IMR-90 (cell line): Measurements from ENCODE around the gene ATL2.

Experiments used
- BHLHE40 ChIP-seq: fragments of 150-350 bp; IDR thresholded peaks from 2 replicates; pipeline ENCODE4 v1.6.1; 2016; ENCODE audit warnings: mild to moderate bottlenecking, low read depth, low read length
- CHD1 ChIP-seq: IDR thresholded peaks from 2 replicates; pipeline ENCODE4 v1.6.1; 2012; ENCODE audit warnings: low read depth, low read length, improper control_type of control experiment
- MAFK ChIP-seq: IDR thresholded peaks from 2 replicates; pipeline ENCODE4 v1.6.1; 2012; ENCODE audit warnings: low read depth, low read length, improper control_type of control experiment
- MXI1 ChIP-seq: IDR thresholded peaks from 2 replicates; pipeline ENCODE4 v1.6.1; 2012; ENCODE audit warnings: low read depth, mild to moderate bottlenecking, low read length, moderate library complexity, borderline replicate concordance
- POLR2A ChIP-seq: IDR thresholded peaks from 2 replicates; pipeline ENCODE4 v1.6.1; 2012; ENCODE audit warnings: mild to moderate bottlenecking, low read depth, low read length
- SMC3 ChIP-seq: fragments of 150-350 bp; IDR thresholded peaks from 2 replicates; pipeline ENCODE4 v1.6.1; 2016; ENCODE audit warnings: low read depth, mild to moderate bottlenecking, antibody characterized with exemption, low read length, moderate library complexity
- TF ChIP-seq, protein P1 (sequence below): conservative IDR thresholded peaks from 2 replicates; pipeline ENCODE4 v1.5.1; 2012; ENCODE audit warnings: mild to moderate bottlenecking, low read depth, low read length, improper control_type of control experiment
- TF ChIP-seq, protein P2 (sequence below): fragments of 150-350 bp; IDR thresholded peaks from 2 replicates; pipeline ENCODE4 v1.6.1; 2017; ENCODE audit warnings: mild to moderate bottlenecking, antibody characterized with exemption, low read length, low read depth

DNA sequence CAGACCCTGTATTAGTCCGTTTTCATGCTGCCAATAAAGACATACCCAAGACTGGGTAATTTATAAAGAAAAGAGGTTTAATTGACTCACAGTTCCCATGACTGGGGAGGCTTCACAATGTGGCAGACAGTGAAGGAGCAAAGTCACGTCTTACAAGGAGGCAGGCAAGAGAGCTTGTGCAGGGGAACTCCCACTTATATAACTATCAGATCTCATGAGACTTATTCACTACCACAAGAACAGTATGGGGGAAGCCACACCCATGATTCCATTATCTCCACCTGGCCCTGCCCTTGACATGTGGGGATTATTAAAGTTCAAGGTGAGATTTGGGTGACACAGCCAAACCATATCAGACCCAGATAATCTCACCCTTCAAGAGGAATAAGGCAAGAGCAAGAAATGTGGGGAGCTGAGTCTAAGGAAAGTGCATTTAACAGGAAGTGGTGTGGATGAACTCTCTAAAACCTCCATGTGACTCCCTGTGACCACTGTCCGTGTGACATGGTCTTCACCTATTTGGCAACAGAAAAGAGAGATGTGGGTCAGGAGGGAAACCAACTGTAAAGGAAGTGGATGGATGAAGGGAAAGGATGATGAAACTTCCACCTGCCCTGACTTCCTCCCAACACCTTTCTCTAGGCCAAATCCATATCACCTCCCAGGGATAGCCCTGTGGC lies 110.6 kb downstream of the ATL2 start:
- no peak for TF ChIP-seq BHLHE40
- TF ChIP-seq, protein P1, sequence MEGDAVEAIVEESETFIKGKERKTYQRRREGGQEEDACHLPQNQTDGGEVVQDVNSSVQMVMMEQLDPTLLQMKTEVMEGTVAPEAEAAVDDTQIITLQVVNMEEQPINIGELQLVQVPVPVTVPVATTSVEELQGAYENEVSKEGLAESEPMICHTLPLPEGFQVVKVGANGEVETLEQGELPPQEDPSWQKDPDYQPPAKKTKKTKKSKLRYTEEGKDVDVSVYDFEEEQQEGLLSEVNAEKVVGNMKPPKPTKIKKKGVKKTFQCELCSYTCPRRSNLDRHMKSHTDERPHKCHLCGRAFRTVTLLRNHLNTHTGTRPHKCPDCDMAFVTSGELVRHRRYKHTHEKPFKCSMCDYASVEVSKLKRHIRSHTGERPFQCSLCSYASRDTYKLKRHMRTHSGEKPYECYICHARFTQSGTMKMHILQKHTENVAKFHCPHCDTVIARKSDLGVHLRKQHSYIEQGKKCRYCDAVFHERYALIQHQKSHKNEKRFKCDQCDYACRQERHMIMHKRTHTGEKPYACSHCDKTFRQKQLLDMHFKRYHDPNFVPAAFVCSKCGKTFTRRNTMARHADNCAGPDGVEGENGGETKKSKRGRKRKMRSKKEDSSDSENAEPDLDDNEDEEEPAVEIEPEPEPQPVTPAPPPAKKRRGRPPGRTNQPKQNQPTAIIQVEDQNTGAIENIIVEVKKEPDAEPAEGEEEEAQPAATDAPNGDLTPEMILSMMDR: no peak
- no peak for TF ChIP-seq MAFK
- no peak for TF ChIP-seq SMC3
- no peak for TF ChIP-seq POLR2A
- no peak for TF ChIP-seq MXI1
- TF ChIP-seq, protein P2, sequence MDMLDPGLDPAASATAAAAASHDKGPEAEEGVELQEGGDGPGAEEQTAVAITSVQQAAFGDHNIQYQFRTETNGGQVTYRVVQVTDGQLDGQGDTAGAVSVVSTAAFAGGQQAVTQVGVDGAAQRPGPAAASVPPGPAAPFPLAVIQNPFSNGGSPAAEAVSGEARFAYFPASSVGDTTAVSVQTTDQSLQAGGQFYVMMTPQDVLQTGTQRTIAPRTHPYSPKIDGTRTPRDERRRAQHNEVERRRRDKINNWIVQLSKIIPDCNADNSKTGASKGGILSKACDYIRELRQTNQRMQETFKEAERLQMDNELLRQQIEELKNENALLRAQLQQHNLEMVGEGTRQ: no peak
- TF ChIP-seq CHD1: no peak
